Measurements from ENCODE around the gene CMIP.

CMIP gene

GRCh38 chr16:81496321-81496720 lies 51.7 kb downstream of the CMIP start:
- Histone ChIP-seq H4K91ac (ENCODE audit: low read depth, low read length) (no peak overlapping the region), H2BK120ac (ENCODE audit: insufficient read depth, low read length, poor library complexity) (no peak overlapping the region), H3K27me3 (ENCODE audit: insufficient read depth, low read length) (no peaks in the 10 kb centered on the region), H2AFZ (ENCODE audit: insufficient read depth, low read length, poor library complexity) (no peak overlapping the region), H4K8ac (ENCODE audit: low read depth, low read length) (no peak overlapping the region), H4K12ac (ENCODE audit: low read depth, low read length) (no peak overlapping the region), H3K79me1 (ENCODE audit: low read length) (peaks cover 9% of the 10 kb centered on the region), H3K4ac (ENCODE audit: low read depth, low read length) (no peak overlapping the region), H3K23ac (ENCODE audit: low read length) (no peak overlapping the region), H3K9me3 (ENCODE audit: insufficient read depth, low read depth, low read length) (no peaks in the 10 kb centered on the region), H2AK5ac (ENCODE audit: low read length) (no peak overlapping the region), H3K9ac (ENCODE audit: low read length) (no peak overlapping the region), H2BK12ac (ENCODE audit: low read length) (no peak overlapping the region), H2BK5ac (ENCODE audit: low read depth, low read length, poor library complexity) (no peak overlapping the region), H3K18ac (ENCODE audit: low read length) (no peak overlapping the region), H3K4me2 (ENCODE audit: low read length) (no peak overlapping the region), H3K4me3 (ENCODE audit: low read depth, low read length) (no peak overlapping the region), H3K36me3 (ENCODE audit: control insufficient read depth in 1 of 2, insufficient read depth in 2 of 2, low read length in 2 of 2) (peaks cover 3 to 10% of the 10 kb centered on the region in 2 experiments), H3K14ac (ENCODE audit: low read length) (no peak overlapping the region), H3K27ac (ENCODE audit: low read depth, low read length) (no peak overlapping the region), H3K4me1 (ENCODE audit: control insufficient read depth in 1 of 2, insufficient read depth in 2 of 2, low read length in 2 of 2) (peaks cover 29 to 31% of the 10 kb centered on the region in 2 experiments), H3K79me2 (ENCODE audit: control insufficient read depth, insufficient read depth, low read length, poor library complexity) (peaks cover 10% of the 10 kb centered on the region)
- no CpG with 5 or more reads among the region's 7 CpGs for WGBS (ENCODE audit: extremely low coverage, insufficient coverage, insufficient read length)
- no peak for DNase-seq

GRCh38 chr16:81496742-81497141 lies 52.1 kb downstream of the CMIP start:
- Histone ChIP-seq H4K91ac (ENCODE audit: low read depth, low read length) (no peak overlapping the region), H3K4me2 (ENCODE audit: low read length) (no peak overlapping the region), H3K36me3 (ENCODE audit: control insufficient read depth in 1 of 2, insufficient read depth in 2 of 2, low read length in 2 of 2) (peaks cover 3 to 10% of the 10 kb centered on the region in 2 experiments), H3K79me2 (ENCODE audit: control insufficient read depth, insufficient read depth, low read length, poor library complexity) (peaks cover 10% of the 10 kb centered on the region), H4K12ac (ENCODE audit: low read depth, low read length) (no peak overlapping the region), H3K4me1 (ENCODE audit: control insufficient read depth in 1 of 2, insufficient read depth in 2 of 2, low read length in 2 of 2) (peaks cover 29 to 31% of the 10 kb centered on the region in 2 experiments), H3K79me1 (ENCODE audit: low read length) (peaks cover 9% of the 10 kb centered on the region), H4K8ac (ENCODE audit: low read depth, low read length) (no peak overlapping the region), H3K27me3 (ENCODE audit: insufficient read depth, low read length) (no peaks in the 10 kb centered on the region), H2BK120ac (ENCODE audit: insufficient read depth, low read length, poor library complexity) (no peak overlapping the region), H3K9me3 (ENCODE audit: insufficient read depth, low read depth, low read length) (no peaks in the 10 kb centered on the region), H3K14ac (ENCODE audit: low read length) (no peak overlapping the region), H3K18ac (ENCODE audit: low read length) (no peak overlapping the region), H3K4me3 (ENCODE audit: low read depth, low read length) (no peak overlapping the region), H2AK5ac (ENCODE audit: low read length) (no peak overlapping the region), H3K23ac (ENCODE audit: low read length) (no peak overlapping the region), H2BK5ac (ENCODE audit: low read depth, low read length, poor library complexity) (no peak overlapping the region), H3K9ac (ENCODE audit: low read length) (no peak overlapping the region), H2BK12ac (ENCODE audit: low read length) (no peak overlapping the region), H2AFZ (ENCODE audit: insufficient read depth, low read length, poor library complexity) (no peak overlapping the region), H3K27ac (ENCODE audit: low read depth, low read length) (no peak overlapping the region), H3K4ac (ENCODE audit: low read depth, low read length) (no peak overlapping the region)
- no peak for DNase-seq
- no CpG with 5 or more reads among the region's 6 CpGs for WGBS (ENCODE audit: extremely low coverage, insufficient coverage, insufficient read length)

DNA sequence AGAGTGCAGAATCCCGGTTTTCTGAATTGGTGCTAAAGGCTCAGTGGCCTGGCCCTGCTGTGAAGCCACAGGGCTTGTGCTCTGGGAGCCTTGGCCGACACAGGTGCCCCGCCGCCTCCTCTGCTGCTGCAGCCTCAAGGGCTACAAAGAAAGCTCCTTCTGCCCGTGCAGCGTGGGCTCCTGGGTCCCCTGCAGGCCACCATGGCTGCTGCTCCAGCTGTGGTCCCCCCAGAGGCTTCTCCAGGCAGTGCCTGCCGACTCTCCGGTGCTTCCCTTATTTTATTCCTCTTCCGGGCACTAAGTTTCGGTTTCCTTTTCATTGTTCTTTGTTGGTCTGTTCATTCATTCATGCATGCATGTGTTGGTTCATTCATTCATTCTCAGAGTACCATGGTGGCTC lies 53.1 kb downstream of the CMIP start:
- Histone ChIP-seq H4K12ac (ENCODE audit: low read depth, low read length) (no peak overlapping the region), H3K14ac (ENCODE audit: low read length) (no peak overlapping the region), H3K18ac (ENCODE audit: low read length) (no peak overlapping the region), H2BK120ac (ENCODE audit: insufficient read depth, low read length, poor library complexity) (no peak overlapping the region), H2AFZ (ENCODE audit: insufficient read depth, low read length, poor library complexity) (no peak overlapping the region), H3K23ac (ENCODE audit: low read length) (no peak overlapping the region), H3K79me2 (ENCODE audit: control insufficient read depth, insufficient read depth, low read length, poor library complexity) (peaks cover 9% of the 10 kb centered on the region), H4K8ac (ENCODE audit: low read depth, low read length) (no peak overlapping the region), H2BK12ac (ENCODE audit: low read length) (no peak overlapping the region), H3K9me3 (ENCODE audit: insufficient read depth, low read depth, low read length) (no peaks in the 10 kb centered on the region), H3K4ac (ENCODE audit: low read depth, low read length) (peak overlapping the region; percentile 4), H3K9ac (ENCODE audit: low read length) (no peak overlapping the region), H3K4me3 (ENCODE audit: low read depth, low read length) (no peak overlapping the region), H3K27me3 (ENCODE audit: insufficient read depth, low read length) (no peaks in the 10 kb centered on the region), H3K4me2 (ENCODE audit: low read length) (no peak overlapping the region), H4K91ac (ENCODE audit: low read depth, low read length) (no peak overlapping the region), H3K36me3 (ENCODE audit: control insufficient read depth in 1 of 2, insufficient read depth in 2 of 2, low read length in 2 of 2) (peaks cover 3 to 10% of the 10 kb centered on the region in 2 experiments), H2AK5ac (ENCODE audit: low read length) (no peak overlapping the region), H3K4me1 (ENCODE audit: control insufficient read depth in 1 of 2, insufficient read depth in 2 of 2, low read length in 2 of 2) (peaks cover 30 to 33% of the 10 kb centered on the region in 2 experiments), H3K27ac (ENCODE audit: low read depth, low read length) (no peak overlapping the region), H3K79me1 (ENCODE audit: low read length) (peaks cover 7% of the 10 kb centered on the region), H2BK5ac (ENCODE audit: low read depth, low read length, poor library complexity) (no peak overlapping the region)
- no CpG with 5 or more reads among the region's 10 CpGs for WGBS (ENCODE audit: extremely low coverage, insufficient coverage, insufficient read length)
- DNase-seq: no peak

DNA sequence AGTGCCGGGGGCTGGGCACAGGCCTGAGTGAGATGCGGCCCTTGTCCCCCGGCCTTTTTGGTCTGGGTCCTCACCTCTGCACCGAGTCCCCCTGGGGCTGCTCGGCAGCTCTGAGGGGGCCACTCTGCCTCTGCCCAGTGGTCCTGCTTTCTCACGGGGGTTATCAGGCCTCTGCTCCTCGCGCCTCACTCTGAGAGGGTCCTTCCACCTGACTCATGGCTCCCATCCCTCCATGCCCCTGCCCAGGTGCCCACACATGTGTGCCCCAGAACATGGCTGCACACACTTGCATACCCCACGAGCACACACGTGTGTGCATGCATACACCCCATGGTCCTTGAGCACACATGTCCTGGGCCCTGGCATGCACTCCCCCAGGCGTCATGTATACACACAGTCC lies 53.7 kb downstream of the CMIP start:
- H4K8ac ChIP-seq (ENCODE audit: low read depth, low read length): no peak overlapping the region
- H3K9ac ChIP-seq (ENCODE audit: low read length): no peak overlapping the region
- DNase-seq: no peak
- peaks cover 7% of the 10 kb centered on the region for H3K79me1 ChIP-seq (ENCODE audit: low read length)
- H3K4ac ChIP-seq (ENCODE audit: low read depth, low read length): no peak overlapping the region
- H3K4me1 ChIP-seq (ENCODE audit: control insufficient read depth in 1 of 2, insufficient read depth in 2 of 2, low read length in 2 of 2): peaks cover 25 to 30% of the 10 kb centered on the region in 2 experiments
- no peak overlapping the region for H3K4me3 ChIP-seq (ENCODE audit: low read depth, low read length)
- no peak overlapping the region for H2AK5ac ChIP-seq (ENCODE audit: low read length)
- no peak overlapping the region for H2BK5ac ChIP-seq (ENCODE audit: low read depth, low read length, poor library complexity)
- H3K23ac ChIP-seq (ENCODE audit: low read length): no peak overlapping the region
- H2BK120ac ChIP-seq (ENCODE audit: insufficient read depth, low read length, poor library complexity): no peak overlapping the region
- no peak overlapping the region for H3K14ac ChIP-seq (ENCODE audit: low read length)
- WGBS (ENCODE audit: extremely low coverage, insufficient coverage, insufficient read length): no CpG with 5 or more reads among the region's 11 CpGs
- no peaks in the 10 kb centered on the region for H3K27me3 ChIP-seq (ENCODE audit: insufficient read depth, low read length)
- no peak overlapping the region for H4K91ac ChIP-seq (ENCODE audit: low read depth, low read length)
- peaks cover 9% of the 10 kb centered on the region for H3K79me2 ChIP-seq (ENCODE audit: control insufficient read depth, insufficient read depth, low read length, poor library complexity)
- H3K9me3 ChIP-seq (ENCODE audit: insufficient read depth, low read depth, low read length): no peaks in the 10 kb centered on the region
- H2AFZ ChIP-seq (ENCODE audit: insufficient read depth, low read length, poor library complexity): no peak overlapping the region
- no peak overlapping the region for H3K4me2 ChIP-seq (ENCODE audit: low read length)
- H2BK12ac ChIP-seq (ENCODE audit: low read length): no peak overlapping the region
- H3K27ac ChIP-seq (ENCODE audit: low read depth, low read length): no peak overlapping the region
- peaks cover 3 to 10% of the 10 kb centered on the region in 2 experiments for H3K36me3 ChIP-seq (ENCODE audit: control insufficient read depth in 1 of 2, insufficient read depth in 2 of 2, low read length in 2 of 2)
- H4K12ac ChIP-seq (ENCODE audit: low read depth, low read length): no peak overlapping the region
- no peak overlapping the region for H3K18ac ChIP-seq (ENCODE audit: low read length)

Data from trophoblast cell (in vitro differentiated cells and primary cell).